GM23338 (cell line): ENCODE measurements around the gene TARS3. TPM values are rescaled to one million over a fixed set of nuclear protein-coding genes. Genes with fewer than 3 reads are reported as not detected.

ENCODE experiments used
- ATAC-seq: fragments of 200-7000 bp; cut with Tn5 transposase; 3 replicates; pipeline ENCODE4 v1.9.1; 2020
- DNase-seq: peaks from one replicate; pipeline ENCODE4 v3.0.0-alpha.2; 2015; ENCODE audit warnings: low spot score
- H2AFZ ChIP-seq: fragments of 200-600 bp; sonication (generic); 2 replicates; pipeline ENCODE4 v1.8.0; 2016; ENCODE audit warnings: antibody characterized with exemption, mild to moderate bottlenecking, moderate library complexity
- H3F3A ChIP-seq: fragments of 200-600 bp; sonication (generic); replicated peaks from 2 replicates; pipeline ENCODE4 v1.8.0; 2017; ENCODE audit warnings: antibody characterized with exemption, mixed run types, low read depth
- H3K27ac ChIP-seq: fragments of 200-600 bp; sonication (generic); 2 replicates; pipeline ENCODE4 v1.6.1; 2016; ENCODE audit warnings: low read depth
- H3K27me3 ChIP-seq: fragments of 200-600 bp; sonication (generic); 2 replicates; pipeline ENCODE4 v1.8.0; 2016; ENCODE audit warnings: mild to moderate bottlenecking, mixed run types, moderate library complexity; ENCODE audit not compliant: insufficient read depth
- H3K36me3 ChIP-seq: fragments of 200-600 bp; sonication (generic); 2 replicates; pipeline ENCODE4 v1.8.0; 2016; ENCODE audit warnings: mild to moderate bottlenecking; ENCODE audit not compliant: insufficient read depth
- H3K4me1 ChIP-seq: fragments of 200-600 bp; sonication (generic); 2 replicates; pipeline ENCODE4 v1.8.0; 2016; ENCODE audit warnings: mild to moderate bottlenecking, moderate library complexity; ENCODE audit not compliant: insufficient read depth
- H3K4me2 ChIP-seq: fragments of 200-600 bp; sonication (generic); 2 replicates; pipeline ENCODE4 v1.7.1; 2017; ENCODE audit warnings: mixed run types
- H3K4me3 ChIP-seq: fragments of 200-600 bp; sonication (generic); 2 replicates; pipeline ENCODE4 v1.6.1; 2016; ENCODE audit warnings: mixed run types
- H3K79me2 ChIP-seq: fragments of 200-600 bp; sonication (generic); replicated peaks from 2 replicates; pipeline ENCODE4 v1.8.0; 2017; ENCODE audit warnings: mild to moderate bottlenecking; ENCODE audit not compliant: insufficient read depth
- H3K9me2 ChIP-seq: fragments of 200-600 bp; sonication (generic); 2 replicates; pipeline ENCODE4 v1.8.0; 2017; ENCODE audit not compliant: insufficient read depth
- H4K20me1 ChIP-seq: fragments of 200-600 bp; sonication (generic); replicated peaks from 2 replicates; pipeline ENCODE4 v1.8.0; 2017; ENCODE audit warnings: mild to moderate bottlenecking; ENCODE audit not compliant: insufficient read depth
- H3K27ac Mint-ChIP-seq: 2 replicates; pipeline ENCODE4 v1.8.0; 2020; ENCODE audit warnings: inconsistent platforms, mild to moderate bottlenecking, moderate library complexity, mixed read lengths
- H3K27me3 Mint-ChIP-seq: 3 replicates; pipeline ENCODE4 v1.8.0; 2022; ENCODE audit warnings: low read depth, mild to moderate bottlenecking, moderate library complexity, mixed read lengths, inconsistent platforms; ENCODE audit not compliant: insufficient read depth, poor library complexity
- H3K36me3 Mint-ChIP-seq: 3 replicates; pipeline ENCODE4 v1.8.0; 2021; ENCODE audit warnings: low read depth, mild to moderate bottlenecking, inconsistent platforms, moderate library complexity, mixed read lengths
- H3K4me1 Mint-ChIP-seq: 3 replicates; pipeline ENCODE4 v1.8.0; 2020; ENCODE audit warnings: mild to moderate bottlenecking, inconsistent platforms, mixed read lengths
- H3K4me3 Mint-ChIP-seq: 3 replicates; pipeline ENCODE4 v1.8.0; 2021; ENCODE audit warnings: moderate library complexity, mild to moderate bottlenecking, inconsistent platforms, mixed read lengths
- H3K9me3 Mint-ChIP-seq: 3 replicates; pipeline ENCODE4 v1.8.0; 2020; ENCODE audit warnings: moderate library complexity, mild to moderate bottlenecking, inconsistent platforms, mixed read lengths
- EZH2 ChIP-seq: fragments of 200-600 bp; sonication (generic); IDR thresholded peaks from one replicate; pipeline ENCODE4 v1.8.0; 2017; ENCODE audit warnings: antibody characterized with exemption, mild to moderate bottlenecking, low read depth; ENCODE audit not compliant: unreplicated experiment
- EZH2phosphoT487 ChIP-seq: fragments of 200-600 bp; sonication (generic); IDR thresholded peaks from one replicate; pipeline ENCODE4 v1.8.1; 2018; ENCODE audit warnings: antibody characterized with exemption; ENCODE audit not compliant: unreplicated experiment
- JUNB ChIP-seq: IDR thresholded peaks from one replicate; pipeline ENCODE4 v1.6.1; 2016; ENCODE audit warnings: antibody characterized with exemption; ENCODE audit not compliant: unreplicated experiment
- NANOG ChIP-seq: IDR thresholded peaks from 2 replicates; pipeline ENCODE4 v1.6.1; 2016; ENCODE audit warnings: antibody characterized with exemption, borderline replicate concordance
- POLR2AphosphoS5 ChIP-seq: IDR thresholded peaks from 2 replicates; pipeline ENCODE4 v1.6.1; 2016; ENCODE audit warnings: antibody characterized with exemption, low read depth
- REST ChIP-seq: IDR thresholded peaks from one replicate; pipeline ENCODE4 v1.6.1; 2018; ENCODE audit warnings: antibody characterized with exemption; ENCODE audit not compliant: unreplicated experiment
- STAT1 ChIP-seq: IDR thresholded peaks from one replicate; pipeline ENCODE4 v1.6.1; 2016; ENCODE audit warnings: antibody characterized with exemption; ENCODE audit not compliant: unreplicated experiment
- ZNF114 ChIP-seq: fragments of 250-450 bp; sonication (Bioruptor Pico); IDR thresholded peaks from 2 replicates; pipeline ENCODE4 v1.5.0; 2020; ENCODE audit warnings: mild to moderate bottlenecking, moderate library complexity
- ZNF462 ChIP-seq: fragments of 250-450 bp; sonication (Bioruptor Pico); IDR thresholded peaks from 2 replicates; pipeline ENCODE4 v1.5.0; 2020; ENCODE audit warnings: mild to moderate bottlenecking, moderate library complexity
- polyA plus RNA-seq: library from polyadenylated mRNA; unstranded; fragments of >200 nt; fragmentation: Nextera tagmentation; extraction: Ambion mirVana; gene quantifications from 2 replicates; pipeline ENCODE4 v1.2.1, GENCODE V29; 2016
- total RNA-seq: library from RNA; depleted of rRNA; stranded (reverse); fragments of >200 nt; shearing (Covaris generic); gene quantifications from 2 replicates; pipeline ENCODE4 v1.2.3, GENCODE V29; 2014
- TF ChIP-seq, protein P1 (sequence below), 2 experiments: fragments of 200-600 bp in 1 of 2; sonication (generic) in 1 of 2; conservative IDR thresholded peaks; 2 replicates each; pipeline versions ENCODE4 v1.5.1 to v1.6.1; 2016 to 2017; ENCODE audit warnings: antibody characterized with exemption in 2 of 2, low read depth in 2 of 2, mild to moderate bottlenecking in 2 of 2, moderate library complexity in 1 of 2

TARS3 gene
- total and polyA plus RNA-seq, 2 experiments from 2014 or later = 13.0 to 15.4 TPM

DNA sequence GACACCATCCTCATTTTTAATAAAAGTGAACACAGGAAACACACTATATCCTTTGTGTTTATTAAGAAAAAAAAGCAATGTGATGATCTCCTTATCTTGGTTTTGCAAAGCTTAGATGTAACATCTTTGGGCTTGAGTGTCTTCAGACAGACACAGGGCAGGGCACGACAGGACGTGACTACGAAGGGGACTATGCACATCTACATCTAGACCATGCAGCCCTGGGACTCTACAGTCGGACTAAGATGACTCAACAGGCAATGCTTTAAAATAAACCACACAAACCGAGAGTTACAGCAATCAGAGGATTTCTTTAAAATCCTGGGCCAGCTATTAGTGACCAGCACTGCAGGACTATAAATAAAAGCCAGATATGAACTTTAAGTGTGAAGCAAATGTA, 49.3 kb downstream of the TARS3 start:
- Histone ChIP-seq H3K4me1 (no peaks in the 10 kb centered on the region), H3K4me3 (no peak overlapping the region), H4K20me1 (no peaks in the 10 kb centered on the region), H3F3A (no peaks in the 10 kb centered on the region), H3K9me2 (no peaks in the 10 kb centered on the region), H3K27ac (no peak overlapping the region), H3K79me2 (no peaks in the 10 kb centered on the region), H2AFZ (no peak overlapping the region), H3K27me3 (no peaks in the 10 kb centered on the region), H3K4me2 (no peak overlapping the region), H3K36me3 (no peaks in the 10 kb centered on the region; the same call in 1 of the 2 replicates)
- peaks cover 7% of the 10 kb centered on the region for H3K4me1 Mint-ChIP-seq
- no peak for ATAC-seq
- H3K9me3 Mint-ChIP-seq = no peaks in the 10 kb centered on the region; the same call in 2 of the 3 replicates
- no peak for DNase-seq
- no peaks in the 10 kb centered on the region; the same call in 2 of the 3 replicates for H3K36me3 Mint-ChIP-seq
- H3K4me3 Mint-ChIP-seq = no peak overlapping the region
- H3K27me3 Mint-ChIP-seq = peaks cover 5% of the 10 kb centered on the region
- H3K27ac Mint-ChIP-seq = no peak overlapping the region
- no peak for TF ChIP-seq ZNF462 (CRISPR knock-in tag)
- TF ChIP-seq JUNB = no peak
- no peak for TF ChIP-seq EZH2phosphoT487
- no peak for TF ChIP-seq REST
- no peak for TF ChIP-seq NANOG
- no peak for TF ChIP-seq POLR2AphosphoS5
- no peak for TF ChIP-seq STAT1
- TF ChIP-seq ZNF114 (CRISPR knock-in tag) = no peak
- no peak for TF ChIP-seq EZH2
- TF ChIP-seq, protein P1, sequence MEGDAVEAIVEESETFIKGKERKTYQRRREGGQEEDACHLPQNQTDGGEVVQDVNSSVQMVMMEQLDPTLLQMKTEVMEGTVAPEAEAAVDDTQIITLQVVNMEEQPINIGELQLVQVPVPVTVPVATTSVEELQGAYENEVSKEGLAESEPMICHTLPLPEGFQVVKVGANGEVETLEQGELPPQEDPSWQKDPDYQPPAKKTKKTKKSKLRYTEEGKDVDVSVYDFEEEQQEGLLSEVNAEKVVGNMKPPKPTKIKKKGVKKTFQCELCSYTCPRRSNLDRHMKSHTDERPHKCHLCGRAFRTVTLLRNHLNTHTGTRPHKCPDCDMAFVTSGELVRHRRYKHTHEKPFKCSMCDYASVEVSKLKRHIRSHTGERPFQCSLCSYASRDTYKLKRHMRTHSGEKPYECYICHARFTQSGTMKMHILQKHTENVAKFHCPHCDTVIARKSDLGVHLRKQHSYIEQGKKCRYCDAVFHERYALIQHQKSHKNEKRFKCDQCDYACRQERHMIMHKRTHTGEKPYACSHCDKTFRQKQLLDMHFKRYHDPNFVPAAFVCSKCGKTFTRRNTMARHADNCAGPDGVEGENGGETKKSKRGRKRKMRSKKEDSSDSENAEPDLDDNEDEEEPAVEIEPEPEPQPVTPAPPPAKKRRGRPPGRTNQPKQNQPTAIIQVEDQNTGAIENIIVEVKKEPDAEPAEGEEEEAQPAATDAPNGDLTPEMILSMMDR (conservative IDR thresholded peaks at IDR 0.05; ENCODE audit: low read depth in 2 of 2) = no peak
